Ishikawa (cell line): Measurements from ENCODE around the gene NRXN3.

Experiments
- CEBPB ChIP-seq: IDR thresholded peaks from 2 replicates; pipeline ENCODE4 v1.6.1; 2012
- CREB1 ChIP-seq: IDR thresholded peaks from 2 replicates; pipeline ENCODE4 v1.6.1; 2012; ENCODE audit warnings: low read depth
- EGR1 ChIP-seq: IDR thresholded peaks from 2 replicates; pipeline ENCODE4 v1.6.1; 2012
- EP300 ChIP-seq: IDR thresholded peaks from 2 replicates; pipeline ENCODE4 v1.6.1; 2012; ENCODE audit warnings: borderline replicate concordance
- FOXM1 ChIP-seq: IDR thresholded peaks from 2 replicates; pipeline ENCODE4 v1.6.1; 2012; ENCODE audit warnings: low read depth, borderline replicate concordance
- NFIC ChIP-seq: IDR thresholded peaks from 2 replicates; pipeline ENCODE4 v1.6.1; 2012
- RAD21 ChIP-seq: IDR thresholded peaks from 2 replicates; pipeline ENCODE4 v1.6.1; 2012; ENCODE audit warnings: low read depth
- TAF1 ChIP-seq: IDR thresholded peaks from 2 replicates; pipeline ENCODE4 v1.6.1; 2012; ENCODE audit warnings: low read depth, mild to moderate bottlenecking
- TCF12 ChIP-seq: IDR thresholded peaks from 2 replicates; pipeline ENCODE4 v1.6.1; 2012; ENCODE audit warnings: low read depth
- TEAD4 ChIP-seq: IDR thresholded peaks from 2 replicates; pipeline ENCODE4 v1.6.1; 2012
- YY1 ChIP-seq: IDR thresholded peaks from 2 replicates; pipeline ENCODE4 v1.6.1; 2012; ENCODE audit warnings: low read depth
- ZBTB7A ChIP-seq: IDR thresholded peaks from 2 replicates; pipeline ENCODE4 v1.6.1; 2012; ENCODE audit warnings: low read depth
- TF ChIP-seq, protein P1 (sequence below): IDR thresholded peaks from 2 replicates; pipeline ENCODE4 v1.6.1; 2012
- TF ChIP-seq, protein P2 (sequence below): IDR thresholded peaks from 2 replicates; pipeline ENCODE4 v1.6.1; 2012; ENCODE audit warnings: low read depth, mild to moderate bottlenecking
- TF ChIP-seq, protein P3 (sequence below): IDR thresholded peaks from 2 replicates; pipeline ENCODE4 v1.6.1; 2012

Gene NRXN3

DNA sequence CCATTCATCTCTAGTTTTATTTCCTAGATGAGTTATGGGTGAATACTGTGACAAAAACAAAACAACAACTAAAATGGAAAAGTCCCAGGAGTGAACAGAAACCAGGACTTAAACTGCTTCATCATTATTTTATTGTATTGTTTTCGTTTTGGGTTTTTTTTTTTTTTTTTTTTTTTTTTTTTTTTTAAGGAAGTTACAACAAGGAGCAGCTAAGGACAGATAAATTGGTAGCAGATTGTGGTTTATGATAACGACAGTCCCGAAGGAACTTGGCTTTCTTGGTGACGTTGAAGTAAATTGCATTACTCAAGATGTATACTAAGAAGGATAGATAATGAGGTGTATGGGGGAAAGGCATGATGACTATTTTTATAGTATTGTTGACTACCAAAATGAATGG, 866.3 kb downstream of the NRXN3 start:
- TF ChIP-seq NFIC (no peak), EP300 (no peak), YY1 (no peak), CREB1 (no peak), CEBPB (no peak)
- TF ChIP-seq, protein P1, sequence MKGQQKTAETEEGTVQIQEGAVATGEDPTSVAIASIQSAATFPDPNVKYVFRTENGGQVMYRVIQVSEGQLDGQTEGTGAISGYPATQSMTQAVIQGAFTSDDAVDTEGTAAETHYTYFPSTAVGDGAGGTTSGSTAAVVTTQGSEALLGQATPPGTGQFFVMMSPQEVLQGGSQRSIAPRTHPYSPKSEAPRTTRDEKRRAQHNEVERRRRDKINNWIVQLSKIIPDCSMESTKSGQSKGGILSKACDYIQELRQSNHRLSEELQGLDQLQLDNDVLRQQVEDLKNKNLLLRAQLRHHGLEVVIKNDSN, result no peak

DNA sequence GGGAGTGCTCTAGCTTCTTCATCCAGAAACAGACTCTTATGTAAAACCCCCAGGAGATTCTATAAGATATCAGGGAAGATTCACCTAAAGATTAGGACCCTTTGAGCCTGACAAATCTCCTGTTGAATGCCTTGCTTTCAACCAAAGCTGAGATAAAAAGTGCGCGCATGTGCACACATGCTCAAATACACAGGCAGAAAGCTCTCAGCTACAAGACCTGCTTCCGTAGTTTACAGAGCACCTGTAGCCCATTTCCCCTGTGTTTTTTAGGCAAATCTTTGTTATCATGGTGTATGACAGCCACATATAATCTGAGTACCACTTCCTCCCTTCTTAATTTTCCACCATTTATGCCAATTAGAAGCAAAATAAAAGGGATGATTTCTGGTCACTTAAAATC, 866.9 kb downstream of the NRXN3 start:
- TF ChIP-seq RAD21 (no peak), EGR1 (no peak), FOXM1 (no peak), TCF12 (no peak), TAF1 (no peak), CREB1 (no peak), CEBPB (no peak), ZBTB7A (no peak), TEAD4 (no peak), NFIC (no peak), YY1 (no peak), EP300 (no peak)
- TF ChIP-seq, protein P2, sequence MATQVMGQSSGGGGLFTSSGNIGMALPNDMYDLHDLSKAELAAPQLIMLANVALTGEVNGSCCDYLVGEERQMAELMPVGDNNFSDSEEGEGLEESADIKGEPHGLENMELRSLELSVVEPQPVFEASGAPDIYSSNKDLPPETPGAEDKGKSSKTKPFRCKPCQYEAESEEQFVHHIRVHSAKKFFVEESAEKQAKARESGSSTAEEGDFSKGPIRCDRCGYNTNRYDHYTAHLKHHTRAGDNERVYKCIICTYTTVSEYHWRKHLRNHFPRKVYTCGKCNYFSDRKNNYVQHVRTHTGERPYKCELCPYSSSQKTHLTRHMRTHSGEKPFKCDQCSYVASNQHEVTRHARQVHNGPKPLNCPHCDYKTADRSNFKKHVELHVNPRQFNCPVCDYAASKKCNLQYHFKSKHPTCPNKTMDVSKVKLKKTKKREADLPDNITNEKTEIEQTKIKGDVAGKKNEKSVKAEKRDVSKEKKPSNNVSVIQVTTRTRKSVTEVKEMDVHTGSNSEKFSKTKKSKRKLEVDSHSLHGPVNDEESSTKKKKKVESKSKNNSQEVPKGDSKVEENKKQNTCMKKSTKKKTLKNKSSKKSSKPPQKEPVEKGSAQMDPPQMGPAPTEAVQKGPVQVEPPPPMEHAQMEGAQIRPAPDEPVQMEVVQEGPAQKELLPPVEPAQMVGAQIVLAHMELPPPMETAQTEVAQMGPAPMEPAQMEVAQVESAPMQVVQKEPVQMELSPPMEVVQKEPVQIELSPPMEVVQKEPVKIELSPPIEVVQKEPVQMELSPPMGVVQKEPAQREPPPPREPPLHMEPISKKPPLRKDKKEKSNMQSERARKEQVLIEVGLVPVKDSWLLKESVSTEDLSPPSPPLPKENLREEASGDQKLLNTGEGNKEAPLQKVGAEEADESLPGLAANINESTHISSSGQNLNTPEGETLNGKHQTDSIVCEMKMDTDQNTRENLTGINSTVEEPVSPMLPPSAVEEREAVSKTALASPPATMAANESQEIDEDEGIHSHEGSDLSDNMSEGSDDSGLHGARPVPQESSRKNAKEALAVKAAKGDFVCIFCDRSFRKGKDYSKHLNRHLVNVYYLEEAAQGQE, result no peak
- TF ChIP-seq, protein P1, result no peak
- TF ChIP-seq, protein P3, sequence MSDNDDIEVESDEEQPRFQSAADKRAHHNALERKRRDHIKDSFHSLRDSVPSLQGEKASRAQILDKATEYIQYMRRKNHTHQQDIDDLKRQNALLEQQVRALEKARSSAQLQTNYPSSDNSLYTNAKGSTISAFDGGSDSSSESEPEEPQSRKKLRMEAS, result no peak

DNA sequence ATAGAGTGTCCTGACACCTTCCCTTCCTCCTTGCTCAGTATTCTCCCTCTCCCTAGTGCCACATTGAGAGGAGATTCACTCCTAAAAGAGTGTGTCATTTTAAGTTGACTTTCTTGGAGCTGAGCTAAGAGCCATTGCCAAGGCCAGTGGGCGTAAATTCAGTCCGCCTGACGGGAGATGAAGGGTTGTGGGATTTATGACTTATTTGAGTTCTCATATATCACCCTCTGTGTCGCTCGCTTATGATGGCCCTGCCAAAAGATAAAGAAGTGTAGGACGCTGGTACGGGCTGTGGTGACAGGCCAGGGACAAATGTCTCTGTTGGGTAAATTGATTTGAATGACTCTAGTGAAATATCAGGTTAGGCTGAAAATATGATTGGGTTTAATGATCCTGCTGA, 867.4 kb downstream of the NRXN3 start:
- TF ChIP-seq EP300, result no peak
- TF ChIP-seq YY1, result no peak
- no peak for TF ChIP-seq FOXM1
- TF ChIP-seq TAF1, result no peak
- TF ChIP-seq, protein P1, result no peak
- TF ChIP-seq TCF12, result no peak
- no peak for TF ChIP-seq TEAD4
- TF ChIP-seq CREB1, result no peak
- TF ChIP-seq, protein P2, result no peak
- no peak for TF ChIP-seq ZBTB7A
- TF ChIP-seq, protein P3, result no peak

DNA sequence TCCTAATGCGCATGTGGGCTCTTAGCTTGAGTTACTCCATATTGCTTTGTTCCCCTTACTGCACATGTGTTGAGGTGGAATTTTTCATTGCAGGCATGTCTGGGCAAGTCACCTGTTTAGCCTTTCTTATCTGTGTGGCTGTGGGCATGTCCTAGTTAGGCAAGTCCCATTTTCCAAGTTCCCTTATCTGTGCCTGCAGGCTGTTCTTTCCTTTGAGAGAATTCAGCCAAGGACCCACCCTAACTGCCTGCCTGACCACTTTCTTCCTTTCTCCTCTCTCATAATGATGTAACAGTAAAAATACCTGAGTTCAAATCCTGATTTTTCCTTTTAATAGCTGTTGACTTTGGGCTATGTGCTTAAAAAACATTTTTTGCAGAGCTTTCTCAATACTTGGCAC, 870.6 kb downstream of the NRXN3 start:
- no peak for TF ChIP-seq CREB1
- no peak for TF ChIP-seq ZBTB7A
- no peak for TF ChIP-seq RAD21
- TF ChIP-seq, protein P2, result no peak
- TF ChIP-seq CEBPB, result no peak
- TF ChIP-seq EP300, result no peak
- no peak for TF ChIP-seq TEAD4
- no peak for TF ChIP-seq FOXM1
- no peak for TF ChIP-seq TAF1
- TF ChIP-seq NFIC, result no peak
- TF ChIP-seq, protein P3, result no peak
- TF ChIP-seq YY1, result no peak
- TF ChIP-seq, protein P1, result no peak
- no peak for TF ChIP-seq TCF12
- no peak for TF ChIP-seq EGR1
